ENCODE measurements around the gene MSRB3.
"Not testable (repeated sequence)": the region's sequence is repeated elsewhere in the genome, so short reads cannot be mapped to it uniquely, and the experiment has no call there.

MSRB3 gene

GRCh38 chr12:65407388-65408149, 129.1 kb downstream of the MSRB3 start:
- DNase-seq: no peak

GRCh38 chr12:65408441-65408840, 130.0 kb downstream of the MSRB3 start:
- no peak for DNase-seq

GRCh38 chr12:65409726-65410125, 131.2 kb downstream of the MSRB3 start:
- no peak for DNase-seq

GRCh38 chr12:65411171-65411570, 132.7 kb downstream of the MSRB3 start:
- no peak for DNase-seq

- no peak for DNase-seq
Measured at GRCh38 chr12:65414526-65414925, 136.0 kb downstream of the MSRB3 start.

- no peak for DNase-seq
Measured at GRCh38 chr12:65415826-65416225, 137.3 kb downstream of the MSRB3 start.

GRCh38 chr12:65419284-65420072, 141.0 kb downstream of the MSRB3 start:
- no peak for DNase-seq

- no peak for DNase-seq
Measured at GRCh38 chr12:65420941-65421340, 142.5 kb downstream of the MSRB3 start.

- DNase-seq: no peak
Measured at GRCh38 chr12:65427646-65428045, 149.2 kb downstream of the MSRB3 start.

- DNase-seq: no peak
Measured at GRCh38 chr12:65430006-65430405, 151.5 kb downstream of the MSRB3 start.

- no peak for DNase-seq
Measured at GRCh38 chr12:65430571-65431306, 152.3 kb downstream of the MSRB3 start.

- no peak for DNase-seq
Measured at GRCh38 chr12:65432114-65432513, 153.6 kb downstream of the MSRB3 start.

GRCh38 chr12:65432651-65433050, 154.2 kb downstream of the MSRB3 start:
- DNase-seq: no peak

- DNase-seq: no peak
Measured at GRCh38 chr12:65434737-65435136, 156.3 kb downstream of the MSRB3 start.

- no peak for DNase-seq
Measured at GRCh38 chr12:65443038-65443437, 164.6 kb downstream of the MSRB3 start.

- no peak for DNase-seq
Measured at GRCh38 chr12:65444996-65445395, 166.5 kb downstream of the MSRB3 start.

- DNase-seq: no peak
Measured at GRCh38 chr12:65446901-65447300, 168.4 kb downstream of the MSRB3 start.

- no peak for DNase-seq
Measured at GRCh38 chr12:65449400-65449799, 170.9 kb downstream of the MSRB3 start.

- DNase-seq: no peak
Measured at GRCh38 chr12:65450625-65451024, 172.1 kb downstream of the MSRB3 start.

GRCh38 chr12:65454115-65454787, 175.8 kb downstream of the MSRB3 start:
- no peak for DNase-seq

GRCh38 chr12:65457341-65457740, 178.9 kb downstream of the MSRB3 start:
- DNase-seq: not testable (repeated sequence)

GRCh38 chr12:65458718-65459117, 180.2 kb downstream of the MSRB3 start:
- DNase-seq: no peak

- DNase-seq: no peak
Measured at GRCh38 chr12:65459545-65459944, 181.1 kb downstream of the MSRB3 start.
